Natural killer cell (primary cell): ENCODE measurements around the gene CPNE8. TPM values are rescaled to one million over a fixed set of nuclear protein-coding genes. Genes with fewer than 3 reads are reported as not detected.

Source experiments
- ATAC-seq, 3 donors: fragments of 150-1000 bp in 2 of 3; fragments of 200-7000 bp in 1 of 3; cut with Tn5 transposase; 1 replicate in 1 of 3; 2 replicates in 2 of 3; pipeline ENCODE4 v1.10.0; 2021; ENCODE audit warnings: mild to moderate bottlenecking in 2 of 3, moderate library complexity in 2 of 3
- DNase-seq, 2 donors: peaks; one replicate each; pipeline versions ENCODE4 v3.0.0 to v3.0.0-alpha.2; 2013 to 2021; ENCODE audit warnings: mixed read lengths in 1 of 2
- H3K27ac ChIP-seq: one replicate; pipeline ENCODE4 v1.5.1; 2013; ENCODE audit warnings: mild to moderate bottlenecking, low read length
- H3K27me3 ChIP-seq: one replicate; pipeline ENCODE4 v1.6.1; 2013; ENCODE audit warnings: low read length; ENCODE audit not compliant: control insufficient read depth, insufficient read depth
- H3K36me3 ChIP-seq: one replicate; pipeline ENCODE4 v1.6.1; 2013; ENCODE audit warnings: low read length; ENCODE audit not compliant: control insufficient read depth, insufficient read depth
- H3K4me1 ChIP-seq: one replicate; pipeline ENCODE4 v1.6.1; 2013; ENCODE audit warnings: low read length; ENCODE audit not compliant: control insufficient read depth, insufficient read depth
- H3K4me3 ChIP-seq: one replicate; pipeline ENCODE4 v1.5.1; 2013; ENCODE audit warnings: low read length
- H3K9me3 ChIP-seq: one replicate; pipeline ENCODE4 v1.6.1; 2013; ENCODE audit warnings: low read length; ENCODE audit not compliant: control insufficient read depth, insufficient read depth
- H3K27ac Mint-ChIP-seq, 2 donors: one replicate each; pipeline ENCODE4 v1.8.0; 2022; ENCODE audit warnings: mild to moderate bottlenecking in 2 of 2, mixed read lengths in 2 of 2, moderate library complexity in 1 of 2
- H3K27me3 Mint-ChIP-seq, 2 donors: one replicate each; pipeline ENCODE4 v1.8.0; 2022; ENCODE audit warnings: low read depth in 2 of 2, mixed read lengths in 2 of 2
- H3K36me3 Mint-ChIP-seq: one replicate; pipeline ENCODE4 v1.8.0; 2022; ENCODE audit warnings: mixed read lengths
- H3K4me1 Mint-ChIP-seq, 2 donors: one replicate each; pipeline ENCODE4 v1.8.0; 2022; ENCODE audit warnings: mixed read lengths in 2 of 2
- H3K4me3 Mint-ChIP-seq: one replicate; pipeline ENCODE4 v1.8.0; 2022; ENCODE audit warnings: mild to moderate bottlenecking, moderate library complexity, mixed read lengths
- H3K9me3 Mint-ChIP-seq, 2 donors: one replicate each; pipeline ENCODE4 v1.8.0; 2022; ENCODE audit warnings: mixed read lengths in 2 of 2
- WGBS: methylation state at CpG from one replicate; pipeline ENCODE4 v1.1.7; 2013; ENCODE audit warnings: missing lambda C conversion rate; ENCODE audit not compliant: insufficient coverage; 5-methylcytosine and 5-hydroxymethylcytosine counted together
- intact Hi-C: fragments of 100-400 bp; cut with micrococcal nuclease; formaldehyde crosslinking; loops from one replicate; pipeline ENCODE4 v1.14.2; 2022
- total RNA-seq, 4 donors: library from RNA; stranded (reverse); fragments of 120-200 nt in 1 of 4; gene quantifications; one replicate each; pipeline versions ENCODE4 v1.2.3 to v1.2.4, GENCODE V29; 2013 to 2022
- TF ChIP-seq, protein P1 (sequence below): fragments of 200-600 bp; IDR thresholded peaks from one replicate; pipeline ENCODE4 v1.8.0; 2022; ENCODE audit warnings: antibody characterized with exemption

CPNE8 gene
- total RNA-seq, 3 donors from 2014 or later (not counting 1 experiment from before 2014, with no cell fraction given), result 6.1 to 8.1 (median 7.9) TPM

- no peak overlapping the region for H3K27ac Mint-ChIP-seq
Observed at GRCh38 chr12:38736821-38737220, 168.6 kb downstream of the CPNE8 start.

GRCh38 chr12:38732761-38733160 is 172.6 kb downstream of the CPNE8 start:
- no peaks in the 10 kb centered on the region for H3K9me3 ChIP-seq
- H3K36me3 ChIP-seq, result no peaks in the 10 kb centered on the region
- no peak overlapping the region for H3K27ac ChIP-seq
- H3K4me3 ChIP-seq, result no peak overlapping the region
- H3K36me3 Mint-ChIP-seq, result no peaks in the 10 kb centered on the region
- no peak for DNase-seq
- peaks cover 0 to 1% of the 10 kb centered on the region in 2 donors for H3K4me1 Mint-ChIP-seq
- H3K27me3 Mint-ChIP-seq, result no peaks in the 10 kb centered on the region
- intact Hi-C loops, result no loop called here
- H3K4me1 ChIP-seq, result no peaks in the 10 kb centered on the region
- no peak for ATAC-seq
- no peak overlapping the region for H3K27ac Mint-ChIP-seq
- TF ChIP-seq, protein P1, sequence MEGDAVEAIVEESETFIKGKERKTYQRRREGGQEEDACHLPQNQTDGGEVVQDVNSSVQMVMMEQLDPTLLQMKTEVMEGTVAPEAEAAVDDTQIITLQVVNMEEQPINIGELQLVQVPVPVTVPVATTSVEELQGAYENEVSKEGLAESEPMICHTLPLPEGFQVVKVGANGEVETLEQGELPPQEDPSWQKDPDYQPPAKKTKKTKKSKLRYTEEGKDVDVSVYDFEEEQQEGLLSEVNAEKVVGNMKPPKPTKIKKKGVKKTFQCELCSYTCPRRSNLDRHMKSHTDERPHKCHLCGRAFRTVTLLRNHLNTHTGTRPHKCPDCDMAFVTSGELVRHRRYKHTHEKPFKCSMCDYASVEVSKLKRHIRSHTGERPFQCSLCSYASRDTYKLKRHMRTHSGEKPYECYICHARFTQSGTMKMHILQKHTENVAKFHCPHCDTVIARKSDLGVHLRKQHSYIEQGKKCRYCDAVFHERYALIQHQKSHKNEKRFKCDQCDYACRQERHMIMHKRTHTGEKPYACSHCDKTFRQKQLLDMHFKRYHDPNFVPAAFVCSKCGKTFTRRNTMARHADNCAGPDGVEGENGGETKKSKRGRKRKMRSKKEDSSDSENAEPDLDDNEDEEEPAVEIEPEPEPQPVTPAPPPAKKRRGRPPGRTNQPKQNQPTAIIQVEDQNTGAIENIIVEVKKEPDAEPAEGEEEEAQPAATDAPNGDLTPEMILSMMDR, result no peak
- H3K27me3 ChIP-seq, result no peaks in the 10 kb centered on the region
- H3K4me3 Mint-ChIP-seq, result no peak overlapping the region
- H3K9me3 Mint-ChIP-seq, result peaks cover 0 to 1% of the 10 kb centered on the region in 2 donors

More at GRCh38 chr12:38736821-38737220, 168.6 kb downstream of the CPNE8 start:
- Mint-ChIP-seq H3K27me3 (no peaks in the 10 kb centered on the region), H3K4me1 (peaks cover 0 to 4% of the 10 kb centered on the region in 2 donors), H3K4me3 (no peak overlapping the region), H3K9me3 (peaks cover 0 to 4% of the 10 kb centered on the region in 2 donors), H3K36me3 (no peaks in the 10 kb centered on the region)
- no peaks in the 10 kb centered on the region for H3K36me3 ChIP-seq
- ATAC-seq (no peak), DNase-seq (no peak)
- H3K27me3 ChIP-seq, result no peaks in the 10 kb centered on the region
- intact Hi-C loops, result no loop called here
- no peak overlapping the region for H3K4me3 ChIP-seq
- H3K27ac ChIP-seq, result no peak overlapping the region
- H3K9me3 ChIP-seq, result no peaks in the 10 kb centered on the region
- H3K4me1 ChIP-seq, result no peaks in the 10 kb centered on the region
- WGBS, result no CpG with 5 or more reads among the region's 3 CpGs
- TF ChIP-seq, protein P1, result no peak

GRCh38 chr12:38728894-38729293 is 176.5 kb downstream of the CPNE8 start:
- Mint-ChIP-seq H3K9me3 (no peaks in the 10 kb centered on the region), H3K4me1 (no peaks in the 10 kb centered on the region), H3K27ac (no peak overlapping the region), H3K27me3 (no peaks in the 10 kb centered on the region), H3K36me3 (no peaks in the 10 kb centered on the region), H3K4me3 (no peak overlapping the region)
- no peak for ATAC-seq
- intact Hi-C loops, result no loop called here
- TF ChIP-seq, protein P1, result no peak
- H3K27me3 ChIP-seq, result no peaks in the 10 kb centered on the region
- no peaks in the 10 kb centered on the region for H3K4me1 ChIP-seq
- H3K4me3 ChIP-seq, result no peak overlapping the region
- no CpG with 5 or more reads among the region's 1 CpG for WGBS
- H3K36me3 ChIP-seq, result no peaks in the 10 kb centered on the region
- no peaks in the 10 kb centered on the region for H3K9me3 ChIP-seq
- no peak overlapping the region for H3K27ac ChIP-seq
- no peak for DNase-seq

GRCh38 chr12:38721611-38722252 is 183.7 kb downstream of the CPNE8 start:
- intact Hi-C loops, result no loop called here
- TF ChIP-seq, protein P1, result no peak

More at GRCh38 chr12:38721611-38722252, 183.7 kb downstream of the CPNE8 start:
- H3K9me3 Mint-ChIP-seq, result no peaks in the 10 kb centered on the region
- no peak overlapping the region for H3K27ac Mint-ChIP-seq
- H3K9me3 ChIP-seq, result no peaks in the 10 kb centered on the region
- H3K4me3 ChIP-seq, result no peak overlapping the region
- no peaks in the 10 kb centered on the region for H3K36me3 ChIP-seq
- H3K4me3 Mint-ChIP-seq, result no peak overlapping the region
- ATAC-seq, result no peak
- no peaks in the 10 kb centered on the region for H3K27me3 ChIP-seq
- 94% methylated on average over 9 of the region's 10 CpGs for WGBS
- no peak overlapping the region for H3K27ac ChIP-seq
- DNase-seq, result no peak
- no peaks in the 10 kb centered on the region for H3K4me1 ChIP-seq
- peaks cover 0 to 4% of the 10 kb centered on the region in 2 donors for H3K4me1 Mint-ChIP-seq
- H3K27me3 Mint-ChIP-seq, result no peaks in the 10 kb centered on the region
- no peaks in the 10 kb centered on the region for H3K36me3 Mint-ChIP-seq
